KBM-7 (cell line): Measurements from ENCODE around the gene RAB37.

Experiments
- DNase-seq: peaks from one replicate; pipeline ENCODE4 v3.0.0-alpha.2; 2015
- in situ Hi-C: fragments of 300-500 bp; cut with MboI; formaldehyde crosslinking; loops from 2 replicates; pipeline ENCODE4 v1.14.3; 2020; ENCODE audit warnings: low sequenced_read_pairs, low pct_unique_long_range_greater_than_20kb, mixed read lengths

RAB37 gene, protein sequence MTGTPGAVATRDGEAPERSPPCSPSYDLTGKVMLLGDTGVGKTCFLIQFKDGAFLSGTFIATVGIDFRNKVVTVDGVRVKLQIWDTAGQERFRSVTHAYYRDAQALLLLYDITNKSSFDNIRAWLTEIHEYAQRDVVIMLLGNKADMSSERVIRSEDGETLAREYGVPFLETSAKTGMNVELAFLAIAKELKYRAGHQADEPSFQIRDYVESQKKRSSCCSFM

DNA sequence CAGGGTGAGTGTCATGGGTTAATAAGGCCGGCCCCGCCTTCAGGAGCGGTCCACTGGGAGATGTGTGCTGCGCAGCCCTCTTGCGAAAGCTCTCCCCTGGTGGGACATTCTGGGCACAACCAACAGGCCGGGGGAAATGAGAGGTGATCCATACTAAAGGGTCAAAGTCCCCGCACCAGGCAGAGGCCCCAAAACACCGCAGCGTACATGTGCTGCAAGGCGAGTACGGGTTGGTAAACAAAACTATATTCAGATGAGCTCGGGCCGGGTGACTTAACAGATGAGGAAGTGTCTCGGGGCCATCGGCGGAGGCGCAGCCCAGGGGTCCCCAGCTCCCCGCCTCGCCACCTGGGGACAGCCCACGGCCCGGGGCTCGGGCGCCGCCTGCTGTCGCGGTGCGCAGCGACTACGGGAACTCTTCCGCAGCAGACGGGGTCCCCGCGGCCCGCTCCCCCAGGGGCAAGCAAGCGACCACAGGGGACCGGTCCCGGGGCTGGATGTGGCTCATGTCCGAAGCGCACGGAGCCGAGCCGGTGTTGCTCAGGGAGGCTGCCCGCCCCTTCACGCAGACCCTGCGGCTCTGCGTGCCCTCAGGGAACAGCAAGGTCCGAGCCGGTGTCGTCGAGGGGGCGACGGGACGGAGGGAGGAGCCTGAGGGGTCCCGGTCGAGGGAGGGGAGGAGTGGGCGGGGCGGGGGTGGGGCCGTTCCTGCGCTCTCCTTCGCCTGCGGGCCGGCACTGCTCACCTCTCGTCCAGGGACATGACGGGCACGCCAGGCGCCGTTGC lies at the start of gene RAB37:
RAB37 (plus strand) TSS at position 744 of the 786 bp plus-strand sequence; CDS start at position 761, 17 bp downstream.
- in situ Hi-C loops, result no loop called here
- peak; percentile 79 for DNase-seq

DNA sequence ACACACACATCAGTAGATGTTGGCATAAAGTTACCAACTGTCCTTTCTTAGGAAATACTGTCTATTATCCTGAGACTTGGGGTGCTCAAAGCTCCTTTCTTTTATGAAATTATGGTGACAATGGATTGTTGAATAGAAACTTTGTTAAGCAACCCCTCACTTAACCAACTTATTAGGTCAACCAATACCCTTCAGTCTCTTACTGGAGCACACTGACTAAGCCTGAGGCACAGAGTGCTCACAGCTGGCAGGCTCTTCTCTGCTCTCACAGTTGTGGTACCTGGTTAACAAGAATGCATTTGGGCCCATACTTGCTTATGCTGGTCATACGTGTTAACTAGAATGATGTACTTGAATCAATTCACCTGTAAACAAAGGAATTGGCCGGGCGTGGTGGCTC lies 49.2 kb upstream of the RAB37 start:
- no peak for DNase-seq
- in situ Hi-C loops, result no loop called here

DNA sequence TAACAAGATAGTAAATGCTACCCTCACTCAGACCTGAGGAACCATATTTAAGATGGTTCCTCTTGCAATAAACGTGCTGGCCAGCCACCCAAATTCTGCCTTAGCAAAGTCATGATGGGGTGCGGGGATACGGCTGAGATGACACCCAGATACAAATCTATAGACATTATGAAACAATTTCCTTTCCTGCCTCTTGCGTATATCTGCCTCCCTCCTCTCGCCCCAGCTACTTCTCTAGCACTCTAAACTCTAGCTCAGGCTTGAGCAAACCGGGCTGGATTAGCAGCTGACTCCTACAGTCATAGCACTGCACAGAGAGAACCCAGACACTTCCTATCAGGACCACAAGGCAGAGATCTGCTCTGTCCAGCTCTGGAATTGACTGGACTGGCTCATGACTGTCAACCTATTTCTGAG lies 46.6 kb upstream of the RAB37 start:
- in situ Hi-C loops, result no loop called here
- DNase-seq, result peak; percentile 17

DNA sequence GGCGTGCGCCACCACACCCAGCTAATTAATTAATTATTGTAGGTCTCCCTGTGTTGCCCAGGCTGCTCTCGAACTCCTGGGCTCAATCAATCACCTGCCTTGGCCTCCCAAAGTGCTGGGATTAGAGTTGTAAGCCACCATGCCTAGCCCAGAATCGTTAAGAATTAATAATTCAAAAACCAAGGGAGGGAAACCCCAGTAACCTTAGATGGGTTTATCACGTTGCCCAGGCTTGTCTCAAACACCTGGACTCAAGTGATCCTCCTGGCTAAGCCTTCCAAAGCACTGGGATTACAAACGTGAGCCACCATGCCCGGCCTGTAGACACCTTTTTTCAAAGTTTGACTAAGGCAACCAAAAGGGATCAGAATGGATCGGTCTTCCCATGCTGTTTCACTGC lies 45.9 kb upstream of the RAB37 start:
- no peak for DNase-seq
- in situ Hi-C loops, result no loop called here

DNA sequence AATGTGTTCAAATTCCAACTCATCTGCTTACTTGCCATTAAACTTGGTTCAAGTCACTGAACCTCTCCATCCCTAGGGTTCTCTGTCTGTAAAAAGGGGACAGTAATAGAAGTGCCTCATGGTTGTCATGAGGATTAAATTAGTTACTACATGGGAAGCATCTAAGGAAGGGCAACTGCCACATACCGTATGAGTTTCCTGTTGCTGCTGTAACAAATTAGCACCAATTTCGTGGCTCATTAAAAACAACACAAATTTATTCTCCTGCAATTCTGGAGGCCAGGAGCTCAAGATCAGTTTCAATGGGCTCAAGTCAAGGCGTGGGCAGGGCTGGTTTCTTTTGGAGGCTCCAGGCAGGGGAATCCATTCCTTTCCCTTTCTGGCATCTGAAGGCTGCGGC lies 43.0 kb upstream of the RAB37 start:
- no peak for DNase-seq
- in situ Hi-C loops, result no loop called here

DNA sequence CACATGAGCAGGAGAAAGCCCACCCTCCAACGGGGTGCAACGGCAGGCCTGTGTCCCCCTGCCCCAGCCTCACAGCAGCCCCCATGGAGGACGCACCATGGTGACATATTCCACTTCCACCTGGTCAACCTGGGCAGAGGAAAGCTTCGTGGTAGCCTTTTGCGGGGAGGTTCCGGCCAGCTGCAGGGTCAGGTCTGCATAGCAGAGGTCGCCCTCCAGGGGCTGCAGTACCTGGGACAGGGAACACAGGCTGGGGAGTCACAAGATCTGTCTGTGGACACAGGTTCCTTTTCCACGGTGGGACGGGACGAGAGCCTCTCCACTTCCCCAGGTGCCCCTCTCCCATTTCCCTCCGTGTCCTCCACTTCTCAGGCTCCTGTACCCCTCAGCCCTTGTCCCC lies 41.4 kb upstream of the RAB37 start:
- DNase-seq, result no peak
- in situ Hi-C loops, result no loop called here

DNA sequence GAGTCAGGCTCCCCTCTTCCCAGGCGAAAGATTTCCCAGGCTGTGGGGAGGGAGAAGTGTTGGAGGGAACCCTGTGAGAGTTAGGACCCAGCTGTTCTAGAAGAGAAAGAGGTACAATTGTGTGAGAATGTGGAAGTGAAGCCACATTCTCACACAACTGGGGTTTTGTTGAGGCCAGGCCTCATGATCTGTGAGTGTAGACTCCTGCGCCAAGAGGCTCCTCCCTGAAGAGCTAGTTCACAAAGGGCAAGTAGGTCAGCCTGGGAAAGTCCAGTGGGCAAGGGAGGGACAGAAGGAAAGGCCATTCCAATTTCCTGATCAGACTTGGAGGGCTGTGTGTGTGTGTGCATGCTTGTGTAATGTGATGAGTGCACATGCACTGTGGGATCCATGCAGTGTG lies 39.5 kb upstream of the RAB37 start:
- in situ Hi-C loops, result no loop called here

DNA sequence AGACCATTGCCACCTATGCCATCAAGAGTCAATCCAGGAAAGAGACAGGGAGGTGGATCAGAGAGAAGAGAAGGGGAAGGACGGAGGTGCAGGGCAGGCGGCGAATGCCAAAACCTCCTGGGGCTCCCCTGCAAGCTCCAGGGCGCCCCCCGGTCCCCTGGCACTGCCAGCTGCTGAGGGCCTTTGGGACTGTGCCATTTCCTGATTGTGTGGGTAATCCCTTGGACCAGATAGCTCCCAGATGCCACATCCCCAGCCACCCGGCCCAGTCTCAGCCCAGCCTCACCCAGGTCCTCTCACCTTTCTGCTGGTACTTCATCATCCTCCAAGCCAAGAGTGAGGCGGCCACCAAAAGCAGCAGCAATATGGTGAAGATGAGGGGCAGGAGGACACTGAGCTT lies 39.0 kb upstream of the RAB37 start:
- no peak for DNase-seq
- in situ Hi-C loops, result no loop called here

More for the DNA sequence above, 39.5 kb upstream of the RAB37 start:
- DNase-seq, result no peak

DNA sequence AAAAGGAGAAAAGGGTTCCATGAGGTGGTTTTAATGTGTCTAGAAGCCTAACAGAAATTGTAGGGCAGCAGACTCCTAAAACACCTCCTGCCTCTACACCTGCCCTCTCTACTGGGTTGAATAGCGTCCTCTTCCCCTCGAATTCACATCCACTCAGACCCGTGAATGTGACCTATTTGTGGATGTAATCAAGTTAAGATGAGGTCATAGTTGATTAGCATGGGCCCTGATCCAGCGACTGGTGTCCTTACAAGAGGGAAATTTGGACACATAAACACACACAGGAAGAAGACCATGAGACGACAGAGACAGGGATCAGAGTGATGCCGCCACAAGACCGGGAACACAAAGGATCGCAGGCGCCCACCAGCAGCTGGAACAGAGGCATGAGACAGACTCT lies 37.8 kb upstream of the RAB37 start:
- no peak for DNase-seq
- in situ Hi-C loops, result no loop called here

DNA sequence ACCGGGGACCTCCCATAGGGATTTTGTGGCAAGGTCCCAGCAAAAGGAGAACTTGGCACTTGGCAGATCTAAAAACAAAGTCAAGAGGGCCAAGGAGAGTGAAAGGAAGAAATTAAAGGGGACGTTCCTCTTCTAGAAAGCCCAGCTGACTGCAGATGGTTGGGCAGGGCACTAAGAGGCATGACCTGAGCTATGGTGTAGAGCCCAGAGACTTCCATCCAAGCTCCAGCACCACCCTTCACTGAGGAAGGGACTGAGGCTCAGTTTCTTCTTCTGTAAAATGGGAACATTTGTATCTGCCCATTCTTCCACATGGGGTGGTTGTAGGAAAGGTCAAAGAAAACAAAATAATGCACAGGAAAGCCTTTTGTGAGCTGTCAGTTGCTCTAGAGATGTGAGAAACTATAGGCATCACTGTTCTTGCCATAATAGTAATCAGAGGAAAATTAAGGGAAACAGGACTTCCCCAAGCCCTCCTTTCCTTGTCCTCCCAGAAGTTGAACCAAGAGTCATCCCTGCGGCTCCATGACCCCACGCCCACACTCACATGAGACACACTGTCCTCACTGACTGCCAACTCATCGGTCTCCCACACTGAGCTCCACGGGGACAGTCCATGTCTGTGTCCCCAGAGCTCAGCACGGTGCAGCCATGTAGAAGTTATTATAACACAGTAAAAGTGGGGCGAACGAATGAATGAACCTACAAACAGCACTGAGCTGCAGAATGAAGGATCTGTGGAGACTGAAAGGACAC lies 34.8 kb upstream of the RAB37 start:
- in situ Hi-C loops, result no loop called here
- no peak for DNase-seq

DNA sequence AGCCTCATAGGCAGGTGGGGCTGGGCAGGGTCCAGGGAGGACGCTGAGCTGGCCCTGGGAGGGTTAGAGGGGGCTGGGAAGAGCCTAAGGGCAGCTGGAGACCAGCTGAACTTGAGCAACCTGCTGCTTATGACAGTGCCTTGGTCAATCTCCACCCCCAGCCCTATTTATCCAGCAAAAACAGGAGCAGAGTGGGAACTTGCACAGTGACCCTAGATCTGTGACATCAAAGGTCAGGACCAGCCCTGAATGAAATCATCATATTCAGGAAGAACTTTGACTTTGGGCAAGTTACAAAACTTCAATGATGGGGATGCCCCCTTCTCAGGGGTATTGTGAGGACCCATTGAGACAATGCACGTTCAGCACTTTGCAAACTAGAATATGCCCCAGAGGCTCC lies 33.7 kb upstream of the RAB37 start:
- DNase-seq, result no peak
- in situ Hi-C loops, result no loop called here

DNA sequence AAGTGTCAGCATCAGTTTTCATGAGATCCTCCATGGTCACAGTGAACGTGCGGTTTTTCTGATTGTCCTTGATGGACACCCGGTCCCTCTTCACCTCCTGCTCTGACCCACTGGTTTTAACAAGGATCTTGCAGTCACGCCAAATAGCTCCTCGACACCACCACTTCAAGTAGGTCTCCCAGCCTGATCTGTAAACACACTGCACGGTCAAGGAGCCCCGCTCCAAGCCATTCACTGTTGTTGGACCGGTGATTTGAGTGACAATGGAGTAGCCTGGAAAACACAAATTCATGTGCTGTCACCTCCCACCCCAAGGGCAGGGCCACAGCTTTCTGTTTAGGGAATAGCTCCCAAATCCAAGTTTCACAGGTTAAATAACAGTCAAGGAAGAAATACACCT lies 32.5 kb upstream of the RAB37 start:
- in situ Hi-C loops, result no loop called here
- DNase-seq, result no peak

DNA sequence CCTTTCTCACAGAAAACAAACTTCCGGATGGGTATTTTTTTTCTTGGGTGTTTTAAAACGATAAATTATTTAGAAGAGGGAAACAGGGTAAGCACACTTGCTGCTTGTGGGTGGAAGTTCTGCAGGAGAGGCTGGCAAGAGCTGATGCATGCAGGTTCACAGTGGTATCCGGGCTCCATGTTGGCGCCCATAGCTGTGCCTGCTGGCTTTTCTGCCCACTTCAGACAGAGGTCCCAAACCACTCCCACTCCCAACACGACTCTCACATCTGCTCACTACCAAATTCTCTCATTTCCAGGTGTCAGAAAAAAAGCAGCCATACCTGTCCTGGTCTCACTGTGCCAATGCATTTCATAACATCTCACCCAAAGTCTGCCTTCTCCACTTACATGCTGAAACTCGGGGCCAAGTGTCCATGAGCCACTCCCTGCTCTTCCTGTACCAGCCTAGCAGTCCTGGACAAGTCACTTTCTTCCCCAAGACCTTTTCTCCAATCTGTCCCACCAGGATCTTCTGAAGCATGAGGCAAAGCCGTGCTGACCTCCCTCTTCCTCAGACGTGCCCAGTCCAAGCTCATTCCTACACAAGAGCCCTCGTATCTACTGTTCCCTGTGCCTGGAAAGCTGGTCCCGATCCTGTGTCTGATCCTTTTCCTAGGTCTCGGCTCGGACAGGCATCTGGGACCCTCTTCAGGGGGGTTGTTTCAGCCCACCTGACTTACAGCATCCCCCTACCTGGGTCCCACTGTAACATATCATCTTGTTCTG lies 25.8 kb upstream of the RAB37 start:
- no peak for DNase-seq
- in situ Hi-C loops, result no loop called here

DNA sequence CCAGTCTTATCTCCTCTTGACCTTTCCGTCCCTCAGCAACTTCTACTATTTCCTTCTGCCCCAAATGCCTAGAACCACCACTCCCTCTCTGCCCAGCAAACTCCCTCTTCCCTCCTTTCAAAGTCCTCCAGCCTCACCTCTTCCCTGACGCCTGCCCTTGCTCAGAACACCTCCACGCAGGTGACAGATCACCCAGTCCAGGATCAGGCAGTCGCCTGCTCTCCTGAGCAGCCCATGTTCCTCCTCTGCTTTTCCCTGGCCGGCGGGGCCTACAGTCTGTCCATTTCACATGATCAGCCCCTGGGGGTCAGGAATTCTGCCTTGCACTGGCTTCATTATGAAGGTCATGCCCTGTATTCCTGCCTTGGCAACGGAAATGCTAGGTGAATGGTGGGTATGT lies 24.8 kb upstream of the RAB37 start:
- in situ Hi-C loops, result no loop called here
- DNase-seq, result no peak

DNA sequence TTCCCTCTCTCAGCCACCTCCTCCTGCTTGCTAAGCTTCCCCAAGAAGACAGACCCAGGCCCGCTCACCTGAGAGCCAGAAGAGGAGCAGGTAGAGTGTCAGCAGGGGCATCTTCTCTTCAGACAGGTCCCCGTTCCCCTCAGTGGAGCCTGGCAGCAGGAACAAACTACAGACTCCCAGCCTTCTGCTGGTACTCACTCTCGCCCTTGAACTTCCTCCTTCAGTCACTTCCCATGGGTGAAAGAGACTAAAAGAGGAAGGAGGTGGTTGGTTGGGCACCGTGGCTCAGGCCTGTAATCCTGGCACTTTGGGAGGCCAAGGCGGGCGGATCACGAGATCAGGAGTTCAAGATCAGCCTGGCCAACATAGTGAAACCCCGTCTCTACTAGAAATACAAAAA lies 24.3 kb upstream of the RAB37 start, which contains the start of gene CD300LF:
CD300LF (minus strand) TSS at position 168 of the 400 bp plus-strand sequence; CDS start at position 111, 57 bp downstream.
- in situ Hi-C loops, result no loop called here
- peak; percentile 75 for DNase-seq

DNA sequence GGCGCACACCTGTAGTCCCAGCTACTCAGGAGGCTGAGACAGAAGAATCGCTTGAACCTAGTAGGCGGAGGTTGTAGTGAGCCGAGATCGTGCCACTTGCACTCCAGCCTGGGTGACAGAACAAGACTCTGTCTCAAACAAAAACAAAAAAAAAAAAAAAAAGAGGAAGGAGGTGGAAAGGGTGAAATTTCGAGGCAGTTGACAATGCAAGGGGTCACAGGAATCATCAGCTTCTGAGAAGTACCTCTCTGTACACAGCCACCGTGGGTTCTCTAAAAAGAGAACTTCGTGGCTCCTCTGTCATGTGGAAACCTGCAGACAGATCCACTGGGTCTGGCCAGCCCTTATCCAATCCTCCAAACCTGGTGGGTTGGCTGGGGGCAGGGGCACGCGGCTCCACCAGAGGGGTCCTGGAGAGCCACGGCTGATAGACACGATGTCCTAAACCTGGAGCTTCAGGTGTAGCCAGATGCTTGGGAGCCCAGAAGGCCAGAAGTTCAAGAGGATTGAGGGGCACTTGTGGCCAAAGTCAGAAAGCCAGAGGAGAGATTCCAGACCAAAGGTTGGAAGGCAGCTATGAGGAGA lies 23.8 kb upstream of the RAB37 start:
- in situ Hi-C loops, result no loop called here
- peak; percentile 39 for DNase-seq

DNA sequence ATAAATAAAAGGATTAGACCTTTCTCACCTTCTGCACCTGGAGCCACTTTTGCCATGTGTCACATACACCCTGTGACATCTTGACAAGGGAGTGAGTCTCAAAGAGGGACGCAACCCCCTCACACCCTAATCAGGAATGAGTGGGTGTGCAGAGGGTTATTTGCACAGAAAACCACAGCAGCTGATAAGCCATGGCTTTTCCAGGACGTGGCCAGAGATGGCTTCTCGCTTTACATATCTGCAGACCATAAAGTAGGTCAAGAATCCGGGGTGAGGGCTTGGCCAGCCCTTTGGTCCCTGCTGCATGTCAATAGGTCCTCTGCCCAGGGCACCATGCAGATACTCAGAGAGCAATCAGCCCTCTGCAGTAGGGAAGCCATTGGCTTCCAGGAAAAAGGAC lies 21.9 kb upstream of the RAB37 start:
- DNase-seq, result no peak
- in situ Hi-C loops, result no loop called here

DNA sequence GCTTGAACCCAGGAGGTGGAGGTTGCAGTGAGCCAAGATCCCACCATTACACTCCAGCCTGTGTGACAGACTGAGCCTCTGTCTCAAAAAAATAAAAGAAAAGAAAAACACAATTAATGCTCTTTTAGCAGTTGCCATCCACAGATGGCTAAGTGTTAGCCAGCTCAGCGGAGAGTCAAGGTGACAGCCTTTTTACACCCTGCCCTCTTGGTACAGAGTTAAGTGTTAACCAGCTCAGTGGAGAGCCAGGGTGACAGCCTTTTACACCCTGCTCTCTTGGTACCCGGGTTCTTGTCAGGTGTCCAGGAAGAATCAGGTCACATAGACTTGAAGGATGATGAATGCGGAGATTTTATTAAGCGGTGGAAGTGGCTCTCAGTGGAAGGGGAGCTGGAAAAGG lies 16.6 kb upstream of the RAB37 start:
- in situ Hi-C loops, result no loop called here
- DNase-seq, result no peak

DNA sequence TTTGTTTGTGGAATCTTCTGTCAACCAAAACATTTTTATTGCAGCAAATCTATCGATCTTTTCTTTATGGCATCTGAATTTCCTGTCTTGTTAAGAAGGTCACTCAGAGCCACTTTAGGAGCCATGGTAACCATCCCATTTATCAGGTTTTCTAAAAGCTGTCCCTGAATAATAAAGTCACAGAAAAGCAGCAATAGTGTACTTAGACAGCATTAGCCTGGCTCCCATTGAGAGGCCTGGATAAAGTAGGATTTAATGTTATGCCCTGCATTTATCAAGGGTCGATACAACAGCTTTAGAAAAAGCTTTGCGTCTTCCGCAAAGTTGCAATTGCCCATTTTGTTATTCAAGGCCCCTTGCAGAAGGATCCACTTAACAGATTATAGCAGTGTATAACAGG lies 14.3 kb upstream of the RAB37 start:
- in situ Hi-C loops, result no loop called here
- no peak for DNase-seq
